GM11168 (cell line): ENCODE measurements around the gene C19orf81.

Source experiments
- in situ Hi-C: fragments of 300-500 bp; cut with MboI; formaldehyde crosslinking; loops from one replicate; pipeline ENCODE4 v1.12.0; 2022; ENCODE audit warnings: low sequenced_read_pairs; ENCODE audit not compliant: unreplicated experiment

C19orf81 gene

GRCh38 chr19:50628551-50628950 lies 20.7 kb upstream of the C19orf81 start:
- in situ Hi-C loops: no loop called here

GRCh38 chr19:50629194-50629593 lies 20.1 kb upstream of the C19orf81 start:
- in situ Hi-C loops: no loop called here

- in situ Hi-C loops: no loop called here
Observed at GRCh38 chr19:50629801-50630200, 19.4 kb upstream of the C19orf81 start.

- in situ Hi-C loops: no loop called here
Observed at GRCh38 chr19:50632151-50632835, 17.0 kb upstream of the C19orf81 start.

- in situ Hi-C loops: no loop called here
Observed at GRCh38 chr19:50633359-50633758, 15.9 kb upstream of the C19orf81 start.

- in situ Hi-C loops: no loop called here
Observed at GRCh38 chr19:50633973-50634372, 15.3 kb upstream of the C19orf81 start.

GRCh38 chr19:50636317-50637085 lies 12.7 kb upstream of the C19orf81 start:
- in situ Hi-C loops: no loop called here

- in situ Hi-C loops: no loop called here
Observed at GRCh38 chr19:50638600-50638999, 10.6 kb upstream of the C19orf81 start.

- in situ Hi-C loops: no loop called here
Observed at GRCh38 chr19:50639121-50640112, 9.8 kb upstream of the C19orf81 start, which contains the start of gene SYT3. Gene SYT3, minus strand, starts transcription at chr19:50639881. Its CDS starts 2,470 bp downstream, at chr19:50637411.

GRCh38 chr19:50640368-50640767 lies 8.9 kb upstream of the C19orf81 start:
- in situ Hi-C loops: no loop called here

- in situ Hi-C loops: no loop called here
Observed at GRCh38 chr19:50644315-50644915, 4.8 kb upstream of the C19orf81 start.

- in situ Hi-C loops: no loop called here
Observed at GRCh38 chr19:50645107-50645506, 4.1 kb upstream of the C19orf81 start.

- in situ Hi-C loops: no loop called here
Observed at GRCh38 chr19:50646074-50646807, 3.0 kb upstream of the C19orf81 start.

- in situ Hi-C loops: no loop called here
Observed at GRCh38 chr19:50647879-50648615, 1.2 kb upstream of the C19orf81 start.

- in situ Hi-C loops: no loop called here
Observed at GRCh38 chr19:50648659-50649058, 586 bp upstream of the C19orf81 start.

GRCh38 chr19:50651174-50651573 lies 1.9 kb downstream of the C19orf81 start:
- in situ Hi-C loops: no loop called here

GRCh38 chr19:50652722-50653121 lies 3.5 kb downstream of the C19orf81 start:
- in situ Hi-C loops: no loop called here

GRCh38 chr19:50654882-50655281 lies 5.6 kb downstream of the C19orf81 start:
- in situ Hi-C loops: no loop called here

- in situ Hi-C loops: no loop called here
Observed at GRCh38 chr19:50657222-50657669, 8.0 kb downstream of the C19orf81 start.
